HG03439 (cell line): Measurements from ENCODE around the gene INTS2.
"Not testable (repeated sequence)": the region's sequence is repeated elsewhere in the genome, so short reads cannot be mapped to it uniquely, and the experiment has no call there.

ENCODE experiments used
- ATAC-seq: cut with Tn5 transposase; IDR thresholded peaks from one replicate; pipeline ENCODE4 v1.9.1; 2021; ENCODE audit warnings: mild to moderate bottlenecking, moderate library complexity; ENCODE audit not compliant: unreplicated experiment

The INTS2 gene

GRCh38 chr17:61927208-61928100 lies at the start of gene INTS2:
INTS2 (minus strand) TSS chr17:61927982; CDS start chr17:61926644, 1,338 bp downstream.
- ATAC-seq = peak; percentile 77

- no peak for ATAC-seq
These were observed 46.3 kb upstream of the INTS2 start for GRCh38 chr17:61974115-61974514.

GRCh38 chr17:61972311-61972710 lies 44.5 kb upstream of the INTS2 start:
- ATAC-seq = no peak

GRCh38 chr17:61970030-61970429 lies 42.2 kb upstream of the INTS2 start:
- ATAC-seq = no peak

- ATAC-seq = no peak
These were observed 41.0 kb upstream of the INTS2 start for GRCh38 chr17:61968757-61969156.

- no peak for ATAC-seq
These were observed 39.9 kb upstream of the INTS2 start for GRCh38 chr17:61967729-61968128.

GRCh38 chr17:61966191-61966590 lies 38.4 kb upstream of the INTS2 start:
- ATAC-seq = no peak

- ATAC-seq = no peak
These were observed 27.8 kb upstream of the INTS2 start for GRCh38 chr17:61955619-61956018.

- ATAC-seq = no peak
These were observed 19.7 kb upstream of the INTS2 start for GRCh38 chr17:61947367-61948078.

GRCh38 chr17:61946359-61946758 lies 18.6 kb upstream of the INTS2 start:
- ATAC-seq = no peak

- no peak for ATAC-seq
These were observed 15.3 kb upstream of the INTS2 start for GRCh38 chr17:61943117-61943516.

- no peak for ATAC-seq
These were observed 14.3 kb upstream of the INTS2 start for GRCh38 chr17:61942085-61942484.

GRCh38 chr17:61928101-61928436 lies 287 bp upstream of the INTS2 start:
- ATAC-seq = no peak

- ATAC-seq = no peak
These were observed 965 bp downstream of the INTS2 start for GRCh38 chr17:61926826-61927207.

- ATAC-seq = not testable (repeated sequence)
These were observed 12.6 kb downstream of the INTS2 start for GRCh38 chr17:61915162-61915561.

- no peak for ATAC-seq
These were observed 19.3 kb downstream of the INTS2 start for GRCh38 chr17:61908292-61909037.

- ATAC-seq = no peak
These were observed 20.4 kb downstream of the INTS2 start for GRCh38 chr17:61907361-61907760.

- peak; percentile 93 for ATAC-seq
These were observed 23.6 kb downstream of the INTS2 start for GRCh38 chr17:61904094-61904710.

- ATAC-seq = no peak
These were observed 24.5 kb downstream of the INTS2 start for GRCh38 chr17:61903251-61903650.

- ATAC-seq = no peak
These were observed 30.1 kb downstream of the INTS2 start for GRCh38 chr17:61897548-61898180.

- no peak for ATAC-seq
These were observed 32.4 kb downstream of the INTS2 start for GRCh38 chr17:61895391-61895790.
